GM21576 (cell line): ENCODE results near the gene CHCHD4.
"Not testable (repeated sequence)": the region's sequence is repeated elsewhere in the genome, so short reads cannot be mapped to it uniquely, and the experiment has no call there.

Experiments used
- ATAC-seq: cut with Tn5 transposase; IDR thresholded peaks from one replicate; pipeline ENCODE4 v1.9.1; 2021; ENCODE audit warnings: mild to moderate bottlenecking, moderate library complexity; ENCODE audit not compliant: unreplicated experiment

The CHCHD4 gene

GRCh38 chr3:14077310-14077709 is 47.4 kb downstream of the CHCHD4 start:
- no peak for ATAC-seq

GRCh38 chr3:14075233-14075632 is 49.4 kb downstream of the CHCHD4 start:
- ATAC-seq = not testable (repeated sequence)

GRCh38 chr3:14064910-14065309 is 59.8 kb downstream of the CHCHD4 start:
- ATAC-seq = no peak

GRCh38 chr3:14063152-14063551 is 61.5 kb downstream of the CHCHD4 start:
- ATAC-seq = no peak
